GM18519 (cell line): ENCODE results near the gene TP53BP1.
"Not testable (repeated sequence)": the region's sequence is repeated elsewhere in the genome, so short reads cannot be mapped to it uniquely, and the experiment has no call there.

Source experiments
- ATAC-seq: cut with Tn5 transposase; IDR thresholded peaks from one replicate; pipeline ENCODE4 v1.9.1; 2021; ENCODE audit warnings: mild to moderate bottlenecking, moderate library complexity; ENCODE audit not compliant: unreplicated experiment, low FRiP score

The TP53BP1 gene

DNA sequence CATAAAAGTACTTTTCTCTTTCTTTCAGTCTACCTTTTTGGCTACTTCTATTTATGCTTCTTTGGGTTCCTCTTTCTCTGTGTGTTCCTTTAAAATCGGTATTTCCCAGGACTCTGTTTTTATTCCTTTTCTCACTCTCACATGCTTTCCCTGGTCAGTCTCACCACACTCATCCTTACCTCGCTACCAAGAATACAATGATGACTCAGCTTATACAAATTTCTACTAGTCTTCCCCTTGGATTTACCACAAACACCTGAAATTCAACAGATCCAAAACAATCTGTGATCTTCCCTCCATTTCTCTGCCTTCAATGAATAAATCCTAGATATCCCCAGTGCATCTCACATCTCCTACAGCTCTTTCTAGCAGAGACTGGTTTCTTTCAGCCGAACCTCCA, 69.2 kb downstream of the TP53BP1 start:
- no peak for ATAC-seq

DNA sequence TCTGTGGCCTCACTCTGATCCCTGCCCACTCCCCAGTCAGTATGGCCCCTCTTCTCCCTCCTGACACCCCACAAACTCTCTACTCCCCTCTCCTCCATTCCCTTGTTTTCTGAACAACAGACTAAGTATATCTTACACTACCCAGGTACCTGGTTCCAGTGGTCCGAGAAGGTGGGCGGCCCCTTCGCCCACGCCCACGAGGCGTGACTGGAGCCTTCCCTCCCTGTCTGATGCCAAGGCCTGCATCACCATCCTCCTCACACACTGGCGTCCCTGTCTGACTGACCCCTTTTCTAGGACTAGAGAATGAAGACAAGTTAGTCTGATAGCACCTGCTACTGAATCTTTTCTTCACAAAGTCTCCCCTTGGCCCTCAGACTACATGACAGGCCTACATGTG, 72.1 kb downstream of the TP53BP1 start:
- ATAC-seq = no peak

DNA sequence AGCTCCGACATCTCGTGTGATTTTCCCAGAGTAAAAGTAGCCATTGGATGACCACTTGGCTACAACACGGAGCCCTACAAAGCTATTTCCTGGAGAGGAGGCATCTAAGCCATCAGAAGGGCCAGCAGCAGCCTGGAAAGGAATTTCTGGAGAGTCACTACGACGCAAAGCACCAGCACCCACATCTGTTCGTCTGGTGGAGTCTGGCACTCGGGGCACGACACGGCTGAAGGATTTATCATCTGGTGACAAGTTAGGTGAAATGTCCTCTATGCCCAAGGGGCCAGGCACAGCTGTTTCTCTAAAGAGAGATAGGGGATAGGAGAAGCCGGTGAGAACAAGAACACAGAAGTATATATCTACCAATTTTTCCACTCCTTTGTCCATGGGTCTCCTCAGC, 72.5 kb downstream of the TP53BP1 start:
- ATAC-seq = no peak

DNA sequence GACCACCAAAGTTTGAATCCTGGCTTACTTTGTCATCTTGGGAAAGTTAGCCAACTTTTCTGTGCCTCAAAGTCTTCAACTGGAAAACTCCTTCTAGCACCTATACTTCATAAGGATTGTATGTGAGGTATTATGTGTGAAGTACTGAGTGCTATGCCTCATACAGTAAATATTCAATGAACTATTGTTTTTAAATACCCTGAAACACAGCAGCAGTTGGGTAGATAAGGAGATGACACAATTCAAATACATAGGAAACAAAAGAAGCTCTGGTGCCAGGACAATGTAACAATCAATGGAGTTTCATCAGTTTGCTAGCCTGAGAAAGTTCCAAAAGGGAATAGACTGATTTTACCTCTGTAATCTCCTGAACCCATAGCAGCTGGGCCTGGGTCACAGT, 78.8 kb downstream of the TP53BP1 start:
- ATAC-seq = no peak

DNA sequence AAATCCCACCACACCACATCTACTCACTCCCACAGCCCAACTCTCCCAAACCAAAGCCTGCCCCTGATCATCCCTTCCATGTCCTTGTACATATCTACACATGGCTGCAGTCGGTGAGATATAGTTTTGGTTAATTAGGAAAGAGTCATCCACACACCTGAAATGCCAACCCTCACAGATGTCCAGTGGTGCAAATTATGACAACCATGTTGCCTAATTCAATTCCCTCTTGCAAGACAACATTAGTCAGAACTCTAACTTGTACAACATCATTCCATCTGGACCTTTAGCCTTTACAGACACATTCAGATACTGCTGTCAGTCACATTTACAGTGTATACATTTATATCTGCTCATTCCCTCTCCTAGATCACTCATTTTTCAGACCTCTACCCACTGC, 80.9 kb downstream of the TP53BP1 start:
- ATAC-seq = no peak

DNA sequence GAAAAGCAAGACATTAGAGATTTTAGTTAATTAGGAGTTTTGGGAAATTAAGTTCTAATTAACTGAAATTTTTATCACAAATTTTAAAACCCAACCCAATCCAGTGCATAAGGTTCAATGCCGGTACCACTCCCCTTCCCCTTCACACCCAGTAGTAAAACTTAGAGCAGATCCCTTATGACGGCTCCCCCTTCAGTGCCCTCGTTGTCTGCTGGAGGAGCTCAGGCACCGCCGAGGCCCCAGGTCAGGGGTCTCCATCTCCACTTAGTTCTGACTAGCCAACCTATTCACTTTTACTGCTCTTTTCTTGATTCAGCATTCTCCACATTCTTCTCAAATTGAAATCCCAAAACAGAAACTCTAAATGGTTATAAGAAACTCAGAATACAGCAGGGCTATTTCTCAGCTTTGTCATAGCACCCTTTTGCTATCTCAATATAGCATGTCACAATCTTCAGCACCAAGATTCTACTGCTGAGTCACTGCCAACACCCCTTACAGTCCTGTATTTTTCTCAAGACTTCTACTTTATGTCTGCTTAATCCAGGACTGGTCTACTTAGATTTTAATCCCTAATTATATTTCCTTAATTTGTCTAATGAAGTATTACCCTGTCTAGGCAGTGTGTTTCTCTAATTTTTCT, 82.3 kb downstream of the TP53BP1 start:
- ATAC-seq = no peak

DNA sequence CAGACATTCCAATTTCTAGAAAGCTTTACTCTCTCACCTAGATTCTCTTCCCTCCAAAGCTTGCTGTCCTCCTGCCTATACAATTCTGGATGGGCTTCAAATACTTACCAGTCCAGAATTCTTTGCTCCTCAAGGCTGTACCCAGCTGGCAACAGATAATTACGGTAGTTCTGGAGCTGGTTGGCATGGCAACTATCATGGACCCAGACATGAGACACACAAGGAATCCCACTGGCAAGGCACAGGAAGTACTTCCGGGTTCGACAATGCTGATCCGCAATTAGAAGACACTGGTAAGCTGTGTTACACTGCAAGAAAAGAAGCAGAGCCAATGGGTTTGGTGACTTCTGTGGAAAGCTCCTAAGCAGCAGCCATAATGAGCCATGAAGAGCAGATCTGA, 84.2 kb downstream of the TP53BP1 start:
- no peak for ATAC-seq

DNA sequence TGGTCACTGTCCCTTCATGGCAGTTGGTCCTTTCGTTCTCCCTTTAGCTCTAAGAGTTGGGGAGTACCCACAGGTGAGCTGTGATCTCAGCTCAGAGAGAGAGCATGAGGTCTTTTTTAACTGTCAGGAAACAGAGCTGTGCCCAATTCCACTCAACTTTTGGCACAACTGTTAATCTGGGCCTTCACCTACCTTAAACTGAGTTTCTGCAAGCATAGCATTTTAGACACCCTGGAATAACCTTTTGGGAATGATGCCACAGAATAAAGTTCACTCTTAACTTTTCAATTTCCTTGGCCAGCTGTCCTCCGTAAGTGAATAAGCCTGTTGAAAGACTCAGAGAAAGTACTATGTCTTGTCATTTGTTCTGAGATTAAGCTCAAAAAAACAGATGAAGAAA, 86.1 kb downstream of the TP53BP1 start:
- no peak for ATAC-seq

DNA sequence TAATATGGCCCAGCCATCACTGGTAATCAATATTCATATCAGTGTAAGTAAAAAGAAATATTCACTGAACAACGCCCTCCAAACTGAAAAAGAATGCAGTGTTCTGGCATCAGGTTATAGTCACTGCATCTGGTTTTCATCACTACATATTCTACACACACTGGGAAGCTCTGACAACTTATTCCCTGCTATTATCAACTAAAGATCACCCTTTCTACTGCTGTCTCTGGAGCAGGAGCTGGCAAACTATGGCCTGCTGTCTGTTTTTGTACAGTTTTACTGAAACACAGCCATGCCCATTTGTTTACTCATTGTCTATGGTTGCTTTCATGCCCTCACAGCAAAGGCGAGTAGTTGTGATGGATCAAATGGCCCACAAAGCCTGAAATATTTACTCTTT, 86.8 kb downstream of the TP53BP1 start:
- no peak for ATAC-seq

DNA sequence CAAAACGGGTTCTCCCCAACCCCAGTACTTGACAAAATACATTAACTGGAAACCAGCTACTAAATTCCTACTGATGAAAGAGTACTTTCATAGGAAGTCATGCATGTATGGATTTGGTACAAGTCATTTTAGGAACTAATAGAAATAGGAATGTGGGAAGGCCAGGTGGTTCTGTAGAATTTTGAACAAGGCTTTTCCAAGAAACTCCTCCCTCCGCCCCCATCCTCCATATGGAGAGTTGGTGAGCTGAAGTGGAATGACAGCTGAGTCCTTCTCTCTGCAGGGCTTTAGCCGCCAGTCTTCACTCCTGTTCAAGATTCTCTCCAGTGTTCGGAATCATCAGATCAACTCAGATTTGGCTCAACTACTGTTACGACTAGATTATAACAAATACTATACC, 88.8 kb downstream of the TP53BP1 start:
- ATAC-seq = no peak

DNA sequence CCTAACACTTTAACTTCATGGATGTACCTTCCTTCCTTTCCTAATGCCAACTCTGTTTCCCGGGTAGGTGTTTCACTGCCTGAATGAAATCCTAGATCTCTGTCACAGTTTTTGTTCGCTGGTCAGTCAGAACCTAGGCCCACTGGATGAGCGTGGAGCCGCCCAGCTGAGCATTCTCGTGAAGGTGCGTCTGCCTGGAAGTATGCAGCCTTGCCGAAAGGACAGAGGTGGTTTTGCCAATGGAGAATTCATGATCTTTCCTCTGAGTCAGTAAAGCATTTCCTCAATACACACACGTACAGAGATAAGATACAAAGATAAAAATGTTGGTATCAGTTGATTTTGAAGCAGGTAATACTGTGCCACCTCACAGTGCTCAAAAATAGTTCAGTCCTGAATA, 89.3 kb downstream of the TP53BP1 start:
- no peak for ATAC-seq

DNA sequence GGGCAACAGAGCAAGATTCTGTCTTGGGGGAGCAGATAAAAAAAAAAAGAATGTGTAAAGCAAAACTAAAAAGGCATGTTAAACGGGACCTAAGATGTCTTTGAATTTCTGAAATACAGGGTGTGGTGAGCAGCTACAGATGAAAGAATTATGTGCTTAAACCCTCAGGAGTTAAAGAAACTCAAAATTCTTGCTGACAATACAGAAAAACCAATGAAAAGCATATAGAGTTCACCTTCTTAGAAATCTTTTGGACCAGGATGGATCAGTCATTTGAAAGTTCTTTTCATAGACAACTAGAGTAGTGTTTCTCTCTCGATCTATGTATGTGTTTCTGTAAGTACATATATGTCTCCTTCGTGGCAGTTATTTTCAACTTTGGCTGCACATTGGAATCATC, 90.7 kb downstream of the TP53BP1 start:
- ATAC-seq = no peak

DNA sequence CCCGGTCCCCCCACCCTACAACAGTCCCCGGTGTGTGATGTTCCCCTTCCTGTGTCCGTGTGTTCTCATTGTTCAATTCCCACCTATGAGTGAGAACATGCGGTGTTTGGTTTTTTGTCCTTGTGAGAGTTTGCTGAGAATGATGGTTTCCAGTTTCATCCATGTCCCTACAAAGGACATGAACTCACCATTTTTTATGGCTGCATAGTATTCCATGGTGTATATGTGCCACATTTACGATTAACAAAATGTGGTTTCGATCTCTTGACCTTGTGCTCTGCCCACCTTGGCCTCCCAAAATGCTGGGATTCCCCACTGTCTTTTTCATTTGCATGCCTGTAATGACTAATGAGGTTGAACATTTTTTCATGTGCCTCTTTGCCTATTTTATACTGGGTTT, 99.4 kb downstream of the TP53BP1 start:
- ATAC-seq = not testable (repeated sequence)

DNA sequence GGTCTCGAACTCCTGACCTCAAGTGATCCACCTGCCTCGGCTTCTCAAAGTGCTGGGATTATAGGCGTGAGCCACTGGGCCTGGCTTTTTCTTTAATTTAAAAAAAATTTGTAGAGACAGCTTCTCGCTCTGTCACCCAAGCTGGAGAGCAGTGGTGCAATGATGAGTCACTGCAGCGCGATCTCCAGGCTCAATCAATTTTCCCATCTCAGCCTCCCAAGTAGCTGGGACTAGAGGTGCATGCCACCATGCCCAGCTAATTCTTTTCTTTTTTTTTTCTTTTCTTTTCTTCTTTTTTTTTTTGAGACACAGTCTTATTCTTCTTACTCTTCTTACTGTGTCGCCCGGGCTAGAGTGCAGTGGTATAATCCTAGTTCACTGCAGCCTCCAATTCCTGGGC, 102.2 kb downstream of the TP53BP1 start:
- no peak for ATAC-seq

DNA sequence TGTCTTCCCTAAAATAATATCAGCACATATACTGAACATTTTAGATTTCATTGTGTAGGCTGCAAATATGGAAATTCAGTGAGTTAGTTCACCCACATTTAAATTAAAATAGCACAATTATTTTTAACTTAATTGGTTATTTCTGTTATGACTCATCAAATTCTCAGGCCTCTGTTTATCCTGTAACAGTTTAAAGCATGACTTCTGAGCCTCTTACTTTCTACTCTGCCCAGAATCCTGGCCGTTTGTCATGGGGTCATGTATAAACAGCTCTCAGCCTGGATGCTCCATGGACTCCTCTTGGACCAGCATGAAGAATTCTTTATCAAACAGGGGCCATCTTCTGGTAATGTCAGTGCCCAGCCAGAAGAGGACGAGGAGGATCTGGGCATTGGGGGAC, 109.9 kb downstream of the TP53BP1 start:
- no peak for ATAC-seq

DNA sequence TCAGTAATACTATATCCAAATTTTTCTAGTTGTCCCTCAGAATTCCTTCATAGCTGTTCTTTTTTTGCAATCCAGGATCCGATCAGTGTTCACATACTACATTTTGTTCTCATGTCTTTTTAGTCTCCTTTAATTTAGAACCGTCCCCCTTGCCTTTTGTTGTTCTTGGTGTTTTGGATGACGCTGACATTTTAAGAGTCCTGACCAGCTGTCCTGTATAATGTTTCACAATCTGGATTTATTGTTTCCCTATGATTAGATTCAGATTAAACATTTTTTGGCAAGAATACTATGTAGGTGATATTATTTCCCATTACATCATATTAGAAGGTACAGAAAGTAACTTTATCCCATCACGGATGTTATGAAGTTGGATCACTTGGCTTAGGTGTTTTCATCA, 110.6 kb downstream of the TP53BP1 start:
- no peak for ATAC-seq

DNA sequence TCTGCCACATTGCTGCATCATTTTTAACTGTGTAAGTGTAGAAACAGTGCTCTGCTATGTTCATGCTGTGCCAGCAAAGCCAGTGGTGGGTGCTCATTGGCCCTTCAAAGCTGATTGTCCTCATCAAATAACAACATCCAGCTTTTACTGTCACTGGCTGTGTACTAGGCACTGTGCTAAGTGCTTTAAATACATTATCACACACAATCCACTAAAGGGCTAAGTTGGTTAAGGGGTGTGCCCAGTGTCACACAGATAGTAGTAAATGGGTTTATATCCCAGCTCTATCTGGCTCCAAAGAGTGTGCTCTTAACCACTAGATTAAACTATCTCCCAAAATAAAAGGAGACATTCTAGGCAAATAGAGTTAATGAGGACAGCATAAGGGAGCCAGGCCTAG, 114.4 kb downstream of the TP53BP1 start:
- no peak for ATAC-seq

DNA sequence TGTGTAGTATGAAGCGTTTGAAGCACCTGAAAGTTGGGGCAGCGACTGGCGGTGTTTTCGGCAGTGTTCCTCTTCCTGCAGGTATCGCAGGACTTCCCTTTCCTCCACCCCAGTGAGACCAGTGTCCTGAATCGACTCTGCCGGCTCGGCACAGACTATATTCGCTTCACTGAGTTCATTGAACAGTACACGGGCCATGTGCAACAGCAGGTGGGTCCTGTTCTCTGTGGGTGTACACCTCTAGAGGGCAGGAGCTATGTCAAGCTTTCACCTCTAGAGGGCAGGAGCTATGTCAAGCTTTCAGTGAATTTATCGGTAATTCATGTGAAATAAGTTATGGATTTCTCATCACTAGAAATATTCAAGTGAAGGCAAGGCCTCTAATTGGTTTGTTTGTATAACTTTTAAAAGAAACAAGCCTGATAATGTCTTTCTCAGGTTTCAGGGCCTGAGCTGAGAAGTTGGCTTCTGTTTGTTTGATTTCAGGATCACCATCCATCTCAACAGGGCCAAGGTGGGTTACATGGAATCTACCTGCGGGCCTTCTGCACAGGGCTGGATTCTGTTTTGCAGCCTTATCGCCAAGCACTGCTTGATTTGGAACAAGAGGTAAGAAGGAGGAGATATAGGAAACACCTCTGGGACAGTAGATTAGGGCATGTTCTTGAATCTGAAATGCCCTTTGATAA, 116.8 kb downstream of the TP53BP1 start:
- ATAC-seq = no peak

DNA sequence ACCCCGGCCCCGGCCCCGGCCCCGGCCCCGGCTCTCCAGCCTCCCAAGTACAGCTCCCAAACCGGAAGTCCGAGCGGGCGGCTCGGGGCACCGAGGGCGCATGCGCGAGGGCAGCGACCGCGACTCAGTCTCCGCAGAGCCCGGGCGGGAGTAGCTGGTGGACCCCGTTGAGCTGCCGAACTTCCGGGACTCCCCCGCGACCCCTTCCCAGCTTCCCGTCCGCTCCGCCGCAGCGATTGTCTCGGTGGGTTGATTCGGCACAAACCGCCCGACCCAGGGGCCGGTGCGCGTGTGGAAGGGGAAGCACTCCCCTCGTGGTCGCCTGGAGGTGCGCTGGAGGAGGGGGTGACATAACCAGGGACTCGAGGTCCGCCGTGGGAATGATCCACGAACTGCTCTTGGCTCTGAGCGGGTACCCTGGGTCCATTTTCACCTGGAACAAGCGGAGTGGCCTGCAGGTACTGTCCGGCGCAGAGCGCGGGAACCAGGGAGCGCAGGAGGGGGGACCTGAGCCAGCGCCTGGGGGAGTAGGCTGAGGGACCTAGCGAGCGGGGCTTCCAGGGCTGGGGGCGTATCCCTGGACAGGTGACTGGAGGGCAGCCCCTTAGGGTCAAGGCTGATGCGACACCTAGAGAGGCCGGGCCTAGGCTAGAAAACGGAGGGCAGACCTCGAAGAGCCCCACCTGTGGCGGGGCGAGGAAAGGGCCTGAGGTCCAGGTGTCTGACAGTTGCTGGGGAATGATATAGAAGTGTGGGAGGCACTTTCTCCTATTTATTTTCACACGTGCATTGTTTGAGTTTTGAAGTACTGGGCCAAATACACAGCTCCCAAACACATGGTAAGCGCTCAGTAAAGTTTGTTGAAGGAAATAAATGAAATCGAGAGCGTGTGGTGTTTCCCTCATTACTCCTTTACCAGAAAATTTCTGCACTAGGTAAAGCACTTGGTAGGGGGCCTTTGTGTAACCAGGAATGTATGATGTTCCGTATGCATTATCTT, 121.7 kb downstream of the TP53BP1 start, which contains the start of the genes TUBGCP4 and ZSCAN29:
TSS of gene TUBGCP4 (plus strand) at position 127 of the 1,000 bp plus-strand sequence. CDS start at position 381, 254 bp downstream.
TSS of gene ZSCAN29 (minus strand) at position 69 of the 1,000 bp plus-strand sequence. CDS start 1,130 bp downstream, outside the sequence.
- ATAC-seq = no peak

DNA sequence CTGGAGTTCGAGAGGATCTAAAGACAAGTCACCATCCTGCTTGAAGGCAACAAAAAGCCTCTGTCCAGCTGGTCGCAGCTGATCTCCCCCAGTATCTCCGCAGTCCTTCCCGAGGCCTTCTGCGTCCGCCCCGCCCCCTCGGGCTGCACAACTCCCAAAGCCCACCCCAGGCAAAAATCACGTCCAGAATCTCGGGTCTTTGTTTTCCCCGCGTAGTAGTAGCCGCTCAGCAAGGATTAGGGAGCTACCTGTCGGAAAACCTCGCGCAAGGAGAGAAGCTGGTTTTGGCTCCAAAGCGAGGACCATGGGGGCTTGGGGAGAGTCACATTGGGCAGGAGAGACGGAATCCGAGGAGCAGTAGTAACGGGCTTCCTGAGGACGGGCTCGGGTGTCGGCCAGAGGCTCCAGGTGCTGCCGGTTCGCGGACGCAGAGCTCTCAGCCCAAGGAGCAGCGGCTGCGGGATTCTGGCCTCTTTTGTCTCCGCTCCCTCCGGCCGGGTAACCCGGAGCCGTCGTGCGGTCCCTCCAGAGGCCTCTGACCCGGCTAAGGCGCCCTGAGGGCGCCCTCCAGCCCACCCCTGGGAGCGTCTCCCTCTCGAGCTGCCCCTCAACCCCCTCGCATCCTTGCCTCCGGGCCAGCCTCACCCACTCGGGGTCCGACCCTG, 122.5 kb downstream of the TP53BP1 start:
- no peak for ATAC-seq
